ENCODE data around the gene NCAM1. TPM values are rescaled to one million over a fixed set of nuclear protein-coding genes. Genes with fewer than 3 reads are reported as not detected.

Gene NCAM1
- total RNA-seq, 2 experiments from 2014 or later = not detected

DNA sequence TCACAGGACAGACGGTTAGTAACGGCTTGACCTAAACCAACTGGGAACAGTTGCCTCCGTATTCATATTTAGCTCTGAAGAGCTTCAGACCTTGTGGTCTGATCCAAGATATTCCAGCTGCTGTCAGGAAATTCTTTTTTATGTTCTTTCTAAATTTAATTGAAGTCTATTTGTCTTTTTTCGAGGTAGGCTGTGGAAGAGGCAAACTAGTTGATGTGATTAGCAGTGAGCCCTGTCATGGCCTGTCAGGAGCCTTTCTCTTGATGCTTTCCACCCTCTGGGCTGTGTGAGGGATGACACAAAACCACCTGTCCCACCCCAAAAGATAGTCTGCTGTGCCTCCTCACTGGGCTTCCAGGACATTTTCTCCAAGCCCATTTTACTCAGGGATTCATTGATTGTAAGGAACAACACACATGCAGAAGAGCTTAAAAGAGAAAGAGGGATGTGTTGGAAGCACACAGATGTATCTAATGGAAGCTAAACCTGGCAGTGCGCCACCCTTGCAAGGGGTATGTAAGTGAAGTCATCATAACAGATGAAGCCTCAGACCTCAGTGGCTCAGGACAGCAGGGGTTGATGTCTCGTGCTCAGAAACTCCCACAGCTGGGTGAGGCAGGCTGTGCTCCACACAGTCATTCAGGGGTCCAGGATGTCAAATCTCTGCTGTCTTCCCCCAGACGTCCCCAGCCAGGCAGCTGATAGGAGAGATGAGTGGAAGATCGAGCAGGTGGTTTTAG is 170.0 kb downstream of the NCAM1 start:
- H3K9me3 Mint-ChIP-seq = no peaks in the 10 kb centered on the region
- H3K4me1 Mint-ChIP-seq (ENCODE audit: low read depth) = no peaks in the 10 kb centered on the region
- no peaks in the 10 kb centered on the region for H3K36me3 Mint-ChIP-seq (ENCODE audit: low read depth)
- peaks cover 5% of the 10 kb centered on the region for H3K27me3 Mint-ChIP-seq (ENCODE audit: low read depth)
- no peak overlapping the region for H3K27ac Mint-ChIP-seq
- no peak overlapping the region for H3K4me3 Mint-ChIP-seq
- intact Hi-C loops (cut with micrococcal nuclease) = no loop called here
- CTCF ChIA-PET = no interaction called here
- DNase-seq = no peak

DNA sequence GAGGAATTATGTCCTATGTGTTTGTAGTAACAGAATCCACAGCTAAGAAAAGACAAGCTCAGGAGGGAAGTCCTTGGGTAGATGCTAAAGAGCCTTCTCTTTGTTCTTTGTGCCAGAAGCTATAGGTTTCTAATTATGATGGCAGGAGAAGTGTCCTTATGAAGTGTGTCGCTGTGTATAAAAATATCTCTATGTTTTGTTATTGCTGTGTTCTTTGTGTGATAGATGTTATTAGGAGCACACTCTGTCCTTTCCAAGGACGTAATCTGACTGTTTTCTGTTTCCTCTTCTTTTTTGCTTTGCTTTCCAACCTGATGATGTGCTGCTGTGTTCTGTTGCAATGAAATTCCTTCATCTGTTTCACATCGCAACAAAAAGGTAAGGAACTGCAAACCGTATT is 171.9 kb downstream of the NCAM1 start:
- Mint-ChIP-seq H3K4me3 (no peak overlapping the region), H3K27me3 (ENCODE audit: low read depth) (peaks cover 18% of the 10 kb centered on the region), H3K9me3 (no peaks in the 10 kb centered on the region), H3K27ac (no peak overlapping the region), H3K36me3 (ENCODE audit: low read depth) (no peaks in the 10 kb centered on the region), H3K4me1 (ENCODE audit: low read depth) (no peaks in the 10 kb centered on the region)
- intact Hi-C loops (cut with micrococcal nuclease) = no loop called here
- no peak for DNase-seq
- CTCF ChIA-PET = no interaction called here

DNA sequence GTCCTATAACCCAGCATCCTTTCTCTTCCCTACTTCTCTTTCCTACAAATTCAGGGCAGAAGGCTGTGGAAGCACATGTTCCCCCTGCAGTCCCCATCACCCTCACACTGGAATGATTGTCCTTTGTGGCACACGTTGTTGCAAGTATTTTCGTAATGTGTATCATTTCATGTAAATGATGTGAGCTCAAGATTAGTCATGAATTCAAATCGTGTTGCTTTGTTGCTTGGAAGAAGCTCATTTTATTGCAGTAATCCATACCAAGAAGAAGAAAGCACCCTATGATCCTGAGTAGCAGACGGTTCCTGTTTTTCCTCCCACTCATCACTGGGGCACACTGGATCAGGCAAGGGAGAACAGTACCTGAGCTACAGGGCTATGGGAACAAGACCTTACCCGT is 173.4 kb downstream of the NCAM1 start:
- CTCF ChIA-PET = no interaction called here
- no peak overlapping the region for H3K27ac Mint-ChIP-seq
- intact Hi-C loops (cut with micrococcal nuclease) = no loop called here
- peaks cover 25% of the 10 kb centered on the region for H3K27me3 Mint-ChIP-seq (ENCODE audit: low read depth)
- DNase-seq = no peak
- H3K4me3 Mint-ChIP-seq = no peak overlapping the region
- no peaks in the 10 kb centered on the region for H3K36me3 Mint-ChIP-seq (ENCODE audit: low read depth)
- H3K4me1 Mint-ChIP-seq (ENCODE audit: low read depth) = no peaks in the 10 kb centered on the region
- no peaks in the 10 kb centered on the region for H3K9me3 Mint-ChIP-seq

DNA sequence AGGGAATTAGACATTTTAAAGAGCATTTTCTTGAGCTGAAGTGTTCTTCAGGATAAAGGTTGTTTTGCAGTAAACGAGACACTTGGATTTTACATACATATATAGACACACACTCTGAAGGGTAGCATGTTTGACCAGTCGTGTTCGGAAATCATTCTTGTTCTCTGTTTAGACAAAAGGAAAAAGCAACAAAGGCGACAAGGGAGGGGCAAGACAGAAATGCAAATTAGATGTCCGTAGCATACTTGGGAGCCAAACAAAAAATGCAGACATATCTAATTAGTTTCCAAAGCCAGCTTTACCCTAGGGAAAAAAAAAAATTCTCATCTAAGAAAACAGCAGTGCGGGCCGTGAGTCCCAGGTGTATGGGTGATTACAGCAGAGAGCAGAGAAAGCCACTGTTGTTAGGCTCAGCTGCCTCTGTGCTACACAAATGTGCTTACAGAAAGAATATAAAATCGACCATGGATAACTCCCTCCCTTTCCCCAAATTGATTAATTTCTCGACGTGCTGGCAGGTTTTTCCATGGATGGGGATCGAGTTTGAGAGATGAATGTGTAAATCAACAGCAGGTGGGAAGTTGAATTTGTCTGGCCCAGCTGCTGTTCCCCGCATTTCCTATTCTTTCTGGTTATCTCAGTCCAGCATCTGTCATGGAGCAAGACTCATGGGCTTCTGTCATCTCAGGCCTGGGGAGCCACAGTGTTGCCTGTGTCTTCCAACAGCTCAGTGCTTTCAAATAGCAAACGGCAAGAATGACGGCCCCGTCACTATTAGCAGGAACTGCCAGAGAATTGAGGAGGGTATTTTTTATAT is 176.7 kb downstream of the NCAM1 start:
- CTCF ChIA-PET = no interaction called here
- intact Hi-C loops (cut with micrococcal nuclease) = no loop called here
- H3K9me3 Mint-ChIP-seq = no peaks in the 10 kb centered on the region

DNA sequence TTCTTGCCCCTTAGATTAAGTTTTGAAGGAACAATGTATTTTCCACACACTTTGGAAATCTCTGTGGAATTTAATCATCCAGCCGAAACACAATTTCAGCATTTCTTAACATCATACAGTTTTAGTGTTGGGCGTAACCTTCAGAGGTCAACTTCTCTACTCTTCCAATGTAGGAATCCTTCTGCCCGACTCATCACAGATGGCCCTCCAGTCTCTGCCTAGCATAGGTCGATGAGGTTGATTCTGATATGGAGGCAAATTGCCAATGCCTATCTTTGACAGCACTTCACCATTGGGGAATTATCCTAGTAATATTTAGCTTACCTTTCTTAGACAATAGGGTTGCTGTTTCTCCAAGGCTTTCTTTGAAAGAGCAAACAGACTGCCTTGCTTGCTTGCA is 177.5 kb downstream of the NCAM1 start:
- Mint-ChIP-seq H3K36me3 (ENCODE audit: low read depth) (no peaks in the 10 kb centered on the region), H3K4me1 (ENCODE audit: low read depth) (no peaks in the 10 kb centered on the region), H3K27ac (no peak overlapping the region), H3K9me3 (no peaks in the 10 kb centered on the region), H3K27me3 (ENCODE audit: low read depth) (peaks cover 33% of the 10 kb centered on the region), H3K4me3 (no peak overlapping the region)
- intact Hi-C loops (cut with micrococcal nuclease) = no loop called here
- CTCF ChIA-PET = no interaction called here
- no peak for DNase-seq

More for the DNA sequence above, 176.7 kb downstream of the NCAM1 start:
- H3K36me3 Mint-ChIP-seq (ENCODE audit: low read depth) = no peaks in the 10 kb centered on the region
- H3K4me1 Mint-ChIP-seq (ENCODE audit: low read depth) = no peaks in the 10 kb centered on the region
- DNase-seq = no peak
- no peak overlapping the region for H3K27ac Mint-ChIP-seq
- H3K27me3 Mint-ChIP-seq (ENCODE audit: low read depth) = peaks cover 30% of the 10 kb centered on the region
- H3K4me3 Mint-ChIP-seq = no peak overlapping the region

DNA sequence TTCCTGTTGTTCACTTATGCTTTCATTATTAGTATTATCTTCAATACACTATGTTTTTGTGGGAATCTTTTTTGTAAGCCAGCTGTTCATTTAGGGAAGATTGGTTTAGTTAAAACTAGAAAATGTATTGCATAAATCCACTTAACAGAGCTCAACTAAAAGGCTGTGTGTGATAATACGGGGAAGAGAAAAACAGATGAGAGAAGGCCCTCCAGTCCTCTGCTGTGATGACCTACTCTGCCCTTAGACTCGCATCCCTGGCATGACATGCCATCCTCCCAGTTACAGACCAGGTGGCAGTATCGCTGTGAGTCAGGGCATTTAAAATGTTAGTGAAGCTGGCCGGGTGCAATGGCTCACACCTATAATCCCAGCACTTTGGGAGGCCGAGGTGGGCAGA is 179.8 kb downstream of the NCAM1 start:
- CTCF ChIA-PET = no interaction called here
- peaks cover 31% of the 10 kb centered on the region for H3K27me3 Mint-ChIP-seq (ENCODE audit: low read depth)
- no peaks in the 10 kb centered on the region for H3K36me3 Mint-ChIP-seq (ENCODE audit: low read depth)
- H3K27ac Mint-ChIP-seq = no peak overlapping the region
- DNase-seq = no peak
- no peaks in the 10 kb centered on the region for H3K4me1 Mint-ChIP-seq (ENCODE audit: low read depth)
- intact Hi-C loops (cut with micrococcal nuclease) = no loop called here
- no peak overlapping the region for H3K4me3 Mint-ChIP-seq
- no peaks in the 10 kb centered on the region for H3K9me3 Mint-ChIP-seq

DNA sequence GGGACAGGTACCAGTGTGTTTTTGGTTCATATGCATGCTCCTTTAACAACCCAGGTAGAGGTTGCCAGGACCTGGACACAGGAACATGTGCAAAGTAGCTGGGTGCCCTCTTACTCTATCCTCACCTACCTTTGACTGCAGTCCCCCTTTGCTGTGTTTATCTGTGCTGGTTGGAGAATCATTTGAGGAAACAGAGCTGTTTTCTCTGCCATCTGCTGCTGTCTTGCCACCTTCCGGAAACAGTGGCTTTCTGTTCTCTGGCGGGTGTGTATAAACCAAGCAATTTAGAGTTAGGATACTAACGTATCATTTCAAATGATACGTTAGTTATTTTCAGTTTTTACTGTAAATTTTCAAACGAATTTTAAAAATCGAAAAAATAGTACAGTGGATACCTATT is 181.3 kb downstream of the NCAM1 start:
- no peaks in the 10 kb centered on the region for H3K36me3 Mint-ChIP-seq (ENCODE audit: low read depth)
- H3K4me3 Mint-ChIP-seq = no peak overlapping the region
- no peak overlapping the region for H3K27ac Mint-ChIP-seq
- CTCF ChIA-PET = no interaction called here
- peaks cover 24% of the 10 kb centered on the region for H3K27me3 Mint-ChIP-seq (ENCODE audit: low read depth)
- H3K9me3 Mint-ChIP-seq = no peaks in the 10 kb centered on the region
- no peaks in the 10 kb centered on the region for H3K4me1 Mint-ChIP-seq (ENCODE audit: low read depth)
- intact Hi-C loops (cut with micrococcal nuclease) = no loop called here
- no peak for DNase-seq

DNA sequence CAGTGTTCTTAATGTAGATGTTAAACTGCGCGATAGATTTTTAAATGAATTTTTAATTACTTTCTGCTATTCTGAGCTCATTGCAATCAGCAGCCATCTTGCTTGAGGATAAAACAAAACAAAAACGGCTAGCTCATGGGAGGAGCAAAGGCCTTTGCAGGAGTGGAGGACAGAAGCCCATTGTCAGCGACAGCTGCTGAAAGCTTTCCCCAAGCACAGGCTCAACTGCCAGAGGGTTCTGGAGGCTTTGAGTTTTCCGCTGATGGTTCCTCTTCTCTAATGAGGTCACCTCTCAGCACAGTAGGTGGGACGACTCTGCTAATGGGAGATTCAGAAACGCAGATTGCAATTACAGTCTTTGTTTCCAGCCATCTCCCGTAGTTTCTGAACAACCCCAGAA is 186.0 kb downstream of the NCAM1 start:
- Mint-ChIP-seq H3K27ac (no peak overlapping the region), H3K4me3 (no peak overlapping the region), H3K36me3 (ENCODE audit: low read depth) (no peaks in the 10 kb centered on the region), H3K27me3 (ENCODE audit: low read depth) (peaks cover 10% of the 10 kb centered on the region), H3K4me1 (ENCODE audit: low read depth) (no peaks in the 10 kb centered on the region), H3K9me3 (no peaks in the 10 kb centered on the region)
- CTCF ChIA-PET = no interaction called here
- DNase-seq = no peak
- intact Hi-C loops (cut with micrococcal nuclease) = no loop called here

DNA sequence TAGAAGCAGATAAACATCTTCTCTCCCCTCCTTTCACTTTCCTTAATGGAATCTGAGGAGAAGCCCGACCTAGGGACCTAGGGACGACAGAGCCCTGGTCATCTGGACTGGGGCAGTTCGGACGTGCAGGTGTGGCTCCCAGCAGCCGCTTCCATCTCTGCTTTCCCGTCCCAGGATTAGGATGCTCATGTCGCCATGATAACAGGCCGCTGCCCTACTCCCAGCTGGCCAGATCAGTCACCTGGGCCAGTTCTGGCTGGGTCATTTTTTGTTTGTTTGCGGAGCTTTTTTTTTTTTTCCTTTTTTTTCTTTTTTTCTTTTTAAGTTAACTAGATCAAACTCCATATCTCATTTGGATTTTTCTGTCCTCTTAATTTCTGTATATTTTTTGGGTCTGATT is 186.9 kb downstream of the NCAM1 start:
- Mint-ChIP-seq H3K4me1 (ENCODE audit: low read depth) (no peaks in the 10 kb centered on the region), H3K27me3 (ENCODE audit: low read depth) (peaks cover 10% of the 10 kb centered on the region), H3K36me3 (ENCODE audit: low read depth) (no peaks in the 10 kb centered on the region), H3K4me3 (no peak overlapping the region), H3K27ac (no peak overlapping the region), H3K9me3 (no peaks in the 10 kb centered on the region)
- CTCF ChIA-PET = no interaction called here
- DNase-seq = no peak
- intact Hi-C loops (cut with micrococcal nuclease) = no loop called here

DNA sequence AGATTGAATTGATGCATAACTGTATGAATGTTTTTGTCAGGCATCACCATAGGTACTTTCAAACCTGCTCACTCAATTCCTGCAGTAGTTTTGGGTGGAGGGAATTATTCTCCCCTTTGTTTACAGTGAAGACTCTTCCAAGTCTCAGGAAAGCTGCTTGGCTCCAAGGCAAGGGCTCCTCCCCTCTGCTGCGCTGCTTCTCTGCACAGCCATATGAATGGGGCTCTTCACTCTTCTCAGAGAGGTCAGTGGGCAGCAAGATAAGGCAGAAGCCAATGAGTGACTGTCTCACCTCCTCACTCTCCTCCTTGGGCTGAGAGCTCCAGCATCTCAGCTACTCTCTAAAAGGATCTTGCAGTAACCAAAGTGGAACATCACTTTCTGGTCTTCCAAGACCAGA is 187.4 kb downstream of the NCAM1 start:
- Mint-ChIP-seq H3K4me3 (no peak overlapping the region), H3K4me1 (ENCODE audit: low read depth) (no peaks in the 10 kb centered on the region), H3K36me3 (ENCODE audit: low read depth) (no peaks in the 10 kb centered on the region), H3K27me3 (ENCODE audit: low read depth) (peaks cover 8% of the 10 kb centered on the region), H3K27ac (no peak overlapping the region), H3K9me3 (no peaks in the 10 kb centered on the region)
- intact Hi-C loops (cut with micrococcal nuclease) = no loop called here
- DNase-seq = no peak
- CTCF ChIA-PET = no interaction called here

DNA sequence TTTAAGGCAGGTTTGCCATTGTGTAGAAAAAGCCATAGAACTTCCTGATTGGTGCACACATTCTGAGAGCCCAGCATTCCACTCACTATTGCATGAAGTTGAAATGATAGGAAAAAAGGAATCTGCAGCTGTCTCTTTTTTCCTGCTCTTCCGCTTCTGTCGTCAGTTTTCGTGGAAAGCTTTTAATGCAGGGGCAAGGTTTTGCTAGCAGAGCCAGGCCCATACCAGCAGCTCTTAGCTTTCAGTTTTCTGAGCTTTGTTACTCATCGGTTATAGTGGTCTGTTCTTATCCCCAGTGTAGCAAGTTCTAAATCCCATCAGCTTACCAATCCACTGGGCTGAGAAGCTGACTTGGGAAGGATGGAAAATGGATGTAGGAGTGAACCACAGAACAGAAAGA is 190.3 kb downstream of the NCAM1 start:
- Mint-ChIP-seq H3K9me3 (no peaks in the 10 kb centered on the region), H3K27ac (no peak overlapping the region), H3K36me3 (ENCODE audit: low read depth) (no peaks in the 10 kb centered on the region), H3K27me3 (ENCODE audit: low read depth) (peaks cover 4% of the 10 kb centered on the region), H3K4me3 (no peak overlapping the region), H3K4me1 (ENCODE audit: low read depth) (no peaks in the 10 kb centered on the region)
- CTCF ChIA-PET = no interaction called here
- DNase-seq = no peak
- intact Hi-C loops (cut with micrococcal nuclease) = no loop called here

DNA sequence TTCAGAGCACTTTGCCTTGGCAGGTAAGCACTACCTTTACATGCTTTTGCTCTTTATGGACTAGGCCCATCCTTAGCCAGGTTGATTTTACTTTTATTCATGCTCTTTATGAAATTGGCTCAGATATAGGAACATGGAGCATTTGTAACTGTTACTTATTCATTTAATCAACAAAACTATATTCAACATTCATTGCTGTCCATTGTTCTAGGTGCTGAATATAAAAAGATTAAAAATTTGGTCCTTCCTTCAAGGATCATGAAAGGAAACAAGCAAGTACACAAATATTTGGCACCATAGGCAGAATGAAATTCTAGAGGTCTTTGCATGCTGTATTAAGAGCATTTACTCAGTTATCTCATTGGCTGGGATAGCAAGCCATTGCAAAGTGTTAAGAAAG is 191.3 kb downstream of the NCAM1 start:
- no peaks in the 10 kb centered on the region for H3K36me3 Mint-ChIP-seq (ENCODE audit: low read depth)
- no peak for DNase-seq
- CTCF ChIA-PET = no interaction called here
- H3K27ac Mint-ChIP-seq = no peak overlapping the region
- H3K4me3 Mint-ChIP-seq = no peak overlapping the region
- intact Hi-C loops (cut with micrococcal nuclease) = no loop called here
- no peaks in the 10 kb centered on the region for H3K9me3 Mint-ChIP-seq
- H3K4me1 Mint-ChIP-seq (ENCODE audit: low read depth) = no peaks in the 10 kb centered on the region
- peaks cover 3% of the 10 kb centered on the region for H3K27me3 Mint-ChIP-seq (ENCODE audit: low read depth)

DNA sequence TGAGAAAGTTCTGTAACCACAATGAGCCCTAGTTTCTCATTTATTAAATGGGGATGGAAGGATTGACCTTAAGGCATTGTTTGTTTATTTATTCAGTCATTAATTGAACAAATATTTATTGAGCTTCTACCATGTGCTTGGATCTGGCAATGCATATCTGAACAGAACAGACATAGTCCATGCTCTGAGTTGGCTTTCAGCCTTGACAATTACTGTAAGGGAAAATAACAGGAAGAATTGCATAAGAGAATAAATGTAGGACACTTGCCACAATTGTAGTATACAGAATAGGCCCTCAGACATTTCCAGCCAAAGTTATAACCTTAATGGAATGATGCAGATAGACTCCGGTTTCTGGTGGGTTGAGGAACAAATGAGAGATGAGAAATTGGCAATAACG is 192.6 kb downstream of the NCAM1 start:
- no peak for DNase-seq
- Mint-ChIP-seq H3K4me3 (no peak overlapping the region), H3K27ac (no peak overlapping the region), H3K9me3 (no peaks in the 10 kb centered on the region), H3K36me3 (ENCODE audit: low read depth) (no peaks in the 10 kb centered on the region), H3K27me3 (ENCODE audit: low read depth) (peaks cover 4% of the 10 kb centered on the region), H3K4me1 (ENCODE audit: low read depth) (no peaks in the 10 kb centered on the region)
- CTCF ChIA-PET = interaction anchor here (1.0 kb wide), 1 partner anchor 136 kb away, joined by 3 read pairs; no protein-coding TSS in a partner anchor
- intact Hi-C loops (cut with micrococcal nuclease) = no loop called here
